ENCODE measurements around the gene MADCAM1.
A peak's percentile ranks its signal among the peaks of the same experiment; 100 is the strongest.
"Not testable (repeated sequence)": the region's sequence is repeated elsewhere in the genome, so short reads cannot be mapped to it uniquely, and the experiment has no call there.

The MADCAM1 gene

DNA sequence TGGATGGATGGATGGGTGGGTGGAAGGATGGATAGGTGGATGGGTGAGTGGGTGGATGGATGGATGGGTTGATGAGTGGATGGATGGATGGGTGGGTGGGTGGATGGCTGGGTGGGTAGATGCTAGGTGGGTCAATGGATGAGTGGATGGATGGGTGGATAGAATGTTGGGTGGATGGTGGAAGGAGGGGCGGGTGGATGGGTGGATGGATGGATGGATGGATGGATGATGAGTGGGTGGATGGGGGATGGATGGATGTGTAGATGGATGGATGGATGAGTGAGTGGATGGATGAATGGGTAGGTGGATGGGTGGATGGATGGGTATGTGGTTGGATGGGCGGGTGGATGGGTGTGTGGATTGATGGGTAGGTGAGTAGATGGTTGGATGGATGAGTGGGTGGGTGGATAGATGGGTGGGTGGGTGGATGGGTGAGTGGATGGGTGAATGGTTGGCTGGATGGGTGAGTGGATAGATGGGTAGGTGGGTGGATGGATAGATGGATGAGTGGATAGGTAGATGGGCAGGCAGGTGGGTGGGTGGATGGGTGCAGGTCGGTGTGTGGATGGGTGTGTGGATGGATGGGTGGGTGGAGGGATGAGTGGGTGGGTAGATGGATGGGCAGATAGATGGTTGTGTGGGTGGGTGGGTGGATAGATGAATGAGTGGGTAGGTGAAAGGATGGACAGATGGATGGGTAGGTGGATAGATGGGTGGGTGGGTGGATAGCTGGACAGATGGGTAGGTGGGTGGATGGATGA is 31.1 kb upstream of the MADCAM1 start:
- DNase-seq (ENCODE audit: low spot score): no peak

DNA sequence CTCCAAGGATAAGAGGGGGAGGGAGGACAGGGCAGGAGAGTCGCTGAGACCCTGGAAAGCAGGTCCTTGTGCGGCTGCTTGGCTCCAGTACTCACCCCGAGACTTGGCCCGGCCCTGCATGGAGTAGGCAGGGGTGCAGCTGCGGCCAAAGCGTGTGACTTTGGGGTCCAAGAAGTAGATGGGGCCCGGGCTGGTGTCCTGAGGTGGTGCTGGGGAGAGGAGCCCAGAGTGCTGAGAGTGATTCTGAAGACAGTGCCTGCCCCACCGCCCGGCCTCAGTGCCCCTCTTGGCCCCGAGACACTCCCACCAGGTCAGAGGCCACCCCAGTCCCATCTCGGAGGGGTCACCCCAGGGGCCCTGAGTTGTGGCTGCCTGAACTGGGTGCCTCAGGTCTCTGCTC is 28.7 kb upstream of the MADCAM1 start:
- no peak for DNase-seq (ENCODE audit: low spot score)

DNA sequence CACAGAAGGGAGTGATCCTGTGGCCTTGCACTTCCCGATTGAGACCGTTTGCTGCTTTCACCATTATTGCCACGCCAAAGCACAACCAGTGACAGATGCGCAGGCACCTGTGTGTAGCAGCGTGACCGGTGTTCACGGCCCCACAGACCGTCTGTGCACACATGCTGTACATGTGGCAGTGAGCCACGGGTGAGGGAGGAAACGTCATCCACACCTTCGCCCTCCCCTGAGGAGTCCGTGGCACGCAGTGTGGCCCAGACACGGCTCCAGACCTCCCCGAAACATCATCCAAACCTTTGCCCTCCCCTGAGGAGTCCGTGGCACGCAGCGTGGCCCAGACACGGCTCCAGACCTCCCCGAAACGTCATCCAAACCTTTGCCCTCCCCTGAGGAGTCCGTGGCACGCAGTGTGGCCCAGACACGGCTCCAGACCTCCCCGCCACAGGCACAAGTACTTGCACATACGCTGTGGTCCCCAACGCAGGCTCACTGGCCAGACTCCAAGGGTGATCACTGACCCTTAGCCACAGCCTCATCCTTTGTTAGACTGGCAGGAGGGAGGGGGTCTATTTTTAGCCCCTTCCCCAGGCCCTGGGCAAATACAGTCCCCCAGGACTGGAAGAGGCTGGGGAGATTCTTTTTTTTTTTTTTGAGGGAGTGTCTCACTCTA is 27.6 kb upstream of the MADCAM1 start:
- no peak for DNase-seq (ENCODE audit: low spot score)

DNA sequence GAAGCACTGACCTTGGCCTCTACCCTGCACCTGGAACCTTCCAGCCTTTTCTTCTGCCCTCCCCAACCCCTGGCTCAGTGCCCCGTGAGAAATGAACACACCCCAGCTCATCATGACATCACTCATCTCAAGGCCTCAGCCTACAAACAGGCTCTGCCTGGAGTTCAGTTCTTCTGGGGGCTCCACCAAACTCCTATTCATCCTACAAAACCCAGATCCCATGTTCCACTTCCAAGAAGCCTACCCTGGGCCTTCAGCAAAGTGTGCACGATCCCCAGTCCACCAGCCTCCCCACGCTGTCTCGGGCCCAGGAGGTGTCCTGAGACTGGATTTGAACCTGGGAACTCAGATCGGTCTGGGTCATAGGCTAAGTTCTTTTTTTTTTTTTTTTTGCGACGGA is 26.5 kb upstream of the MADCAM1 start:
- no peak for DNase-seq (ENCODE audit: low spot score)

DNA sequence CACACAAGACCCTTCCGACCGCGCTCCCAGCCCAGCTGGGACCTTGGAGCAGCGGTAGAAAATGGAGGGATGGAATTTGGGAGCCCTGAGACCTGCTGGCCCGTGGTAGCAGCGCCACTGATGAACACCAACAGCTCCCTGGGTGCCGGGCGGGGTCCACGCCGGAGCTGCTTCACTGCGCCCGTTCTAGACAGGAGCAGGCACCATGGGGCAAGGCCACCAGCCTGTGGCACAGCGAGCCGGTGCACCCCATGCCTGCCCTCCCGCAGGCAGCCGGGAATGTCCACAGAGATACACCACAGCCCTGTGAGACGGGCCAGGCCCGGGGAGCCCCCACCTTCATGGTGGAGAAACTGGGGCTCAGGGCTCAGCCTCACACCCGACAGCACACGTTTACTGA is 25.6 kb upstream of the MADCAM1 start:
- DNase-seq (ENCODE audit: low spot score): no peak

DNA sequence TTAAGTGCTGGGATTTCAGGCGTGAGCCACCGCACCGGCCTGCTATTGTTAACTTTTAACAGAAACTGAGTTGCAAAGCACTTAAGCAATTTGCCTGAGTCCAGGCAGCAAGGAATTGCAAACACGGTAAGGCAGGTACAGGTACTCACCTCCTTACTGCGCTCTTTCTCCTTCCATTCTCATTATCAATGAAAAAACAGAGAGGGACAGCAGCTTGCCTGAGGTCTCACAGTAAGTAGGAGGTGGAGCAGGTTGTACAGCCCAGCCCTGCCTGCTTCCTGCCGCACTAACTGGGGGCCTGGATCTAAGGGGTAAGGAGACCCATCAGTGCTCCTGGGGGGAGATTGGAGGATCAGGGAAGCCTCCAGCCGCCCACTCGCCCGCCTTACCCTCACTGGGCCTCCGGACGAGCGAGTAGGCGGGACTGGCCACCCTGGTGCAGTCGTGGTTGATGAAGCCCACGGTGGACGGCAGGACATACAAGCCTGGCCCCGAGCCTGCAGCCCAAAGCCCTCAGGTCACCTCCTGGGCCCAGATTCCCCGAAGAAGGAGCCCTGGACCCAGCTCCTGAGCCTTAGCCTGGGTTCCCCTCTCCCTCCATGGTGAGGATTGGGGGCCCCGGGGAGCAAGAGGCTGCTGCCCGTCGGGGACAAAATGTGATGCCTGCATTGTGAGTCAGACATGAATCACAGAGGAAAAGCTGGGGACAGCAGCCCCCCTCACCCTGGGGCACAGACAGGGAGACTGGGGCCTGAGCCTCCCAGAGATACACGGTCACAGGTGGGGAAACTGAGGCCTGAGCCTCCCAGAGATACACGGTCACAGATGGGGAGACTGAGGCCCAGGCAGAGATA is 24.1 kb upstream of the MADCAM1 start:
- DNase-seq (ENCODE audit: low spot score): no peak

DNA sequence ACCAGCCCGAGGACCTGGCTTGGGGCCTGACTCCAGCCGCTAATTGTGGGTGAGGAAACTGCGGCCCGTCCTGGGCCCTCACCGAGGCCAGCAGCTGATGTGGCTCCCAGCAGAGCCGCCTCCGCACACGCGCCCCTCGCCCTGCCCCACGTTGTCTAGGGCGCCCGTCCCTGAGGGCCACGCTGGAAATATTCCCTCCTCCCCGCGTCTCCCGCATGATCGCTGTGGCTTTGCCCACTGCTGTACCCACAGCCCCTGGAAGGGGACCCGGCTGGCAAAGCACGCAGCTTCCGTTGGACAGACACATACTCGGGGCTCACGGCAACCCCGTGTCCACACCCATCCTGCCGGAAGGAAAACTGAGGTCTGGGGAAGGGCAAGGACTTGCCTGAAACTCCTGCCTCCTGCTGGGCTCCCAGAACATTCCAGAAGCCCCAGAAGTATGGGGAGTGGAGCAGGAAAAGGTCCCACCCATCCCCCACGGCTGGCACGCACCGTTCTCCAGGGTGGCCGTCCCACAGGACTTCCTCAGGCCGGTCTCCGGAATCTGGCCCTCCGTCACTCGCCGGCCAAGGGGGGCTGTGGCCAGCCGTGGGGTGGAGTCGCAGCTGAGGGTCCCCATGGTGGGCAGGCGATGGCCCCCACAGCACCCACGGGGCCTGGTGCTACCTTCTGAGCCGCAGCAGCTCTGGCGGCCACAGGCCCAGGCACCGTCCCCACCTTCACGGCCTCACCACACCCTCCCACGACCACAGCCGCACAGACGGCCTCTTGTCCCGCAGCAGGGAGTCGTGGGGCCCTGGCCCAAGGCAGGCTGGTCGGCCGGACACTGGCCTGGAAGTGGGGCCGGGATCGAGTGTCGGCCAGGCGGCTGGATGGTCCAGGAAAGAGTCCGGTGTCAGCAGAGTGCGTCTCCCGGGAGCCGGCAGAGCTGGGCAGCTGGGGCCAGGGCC is 21.9 kb upstream of the MADCAM1 start:
- DNase-seq (ENCODE audit: low spot score): no peak

DNA sequence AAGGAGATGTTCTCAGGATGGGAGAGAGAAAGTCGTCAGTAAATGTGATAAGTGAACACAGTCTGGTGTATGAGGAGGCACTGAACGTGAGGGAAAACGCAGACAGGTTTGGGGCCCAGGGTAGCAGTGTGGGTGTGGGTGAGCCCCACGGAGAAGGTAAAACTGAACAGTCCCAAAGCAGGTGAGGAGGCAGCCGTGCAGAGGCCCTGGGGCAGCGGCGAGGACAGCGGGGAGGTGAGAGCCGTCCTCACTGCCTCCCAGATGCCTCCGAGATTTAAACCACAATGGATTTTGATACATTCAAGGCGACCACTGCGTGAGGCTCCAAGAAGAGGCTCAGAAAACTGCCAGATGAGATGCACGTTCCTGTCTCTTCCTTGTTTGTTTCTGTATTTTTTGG is 20.9 kb upstream of the MADCAM1 start:
- DNase-seq (ENCODE audit: low spot score): no peak

DNA sequence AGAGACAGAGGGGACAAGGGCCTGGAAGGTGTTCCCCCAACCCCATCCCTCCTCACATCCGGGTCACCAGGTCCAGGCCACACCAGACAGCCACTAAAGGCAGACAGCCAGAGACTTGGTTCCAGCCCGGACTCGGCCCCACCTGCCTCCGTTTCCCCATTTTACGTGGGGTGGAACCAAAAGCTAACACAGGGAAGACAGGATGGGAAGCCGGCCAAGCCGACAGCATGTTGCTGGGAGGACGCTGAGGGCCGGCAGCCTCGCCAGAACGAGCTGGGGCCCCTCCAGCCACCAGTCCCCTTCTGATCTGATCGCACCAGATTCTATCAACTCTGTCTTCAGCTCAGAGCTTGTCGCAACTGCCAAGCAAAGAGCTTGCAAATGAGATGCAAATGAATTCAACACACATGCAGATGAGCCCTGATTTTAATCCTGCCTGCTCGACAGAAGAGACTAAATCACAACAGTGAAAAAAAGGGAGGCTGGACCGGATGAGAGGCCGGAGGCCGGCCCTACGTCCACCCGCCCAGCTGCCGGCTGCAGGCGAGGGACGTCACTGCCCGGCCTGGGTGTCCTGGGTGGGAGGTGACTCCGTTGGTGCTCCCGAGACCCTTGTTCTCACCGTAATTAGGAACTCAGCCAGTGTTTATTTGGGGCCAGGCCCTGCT is 17.9 kb upstream of the MADCAM1 start:
- DNase-seq (ENCODE audit: low spot score): no peak

DNA sequence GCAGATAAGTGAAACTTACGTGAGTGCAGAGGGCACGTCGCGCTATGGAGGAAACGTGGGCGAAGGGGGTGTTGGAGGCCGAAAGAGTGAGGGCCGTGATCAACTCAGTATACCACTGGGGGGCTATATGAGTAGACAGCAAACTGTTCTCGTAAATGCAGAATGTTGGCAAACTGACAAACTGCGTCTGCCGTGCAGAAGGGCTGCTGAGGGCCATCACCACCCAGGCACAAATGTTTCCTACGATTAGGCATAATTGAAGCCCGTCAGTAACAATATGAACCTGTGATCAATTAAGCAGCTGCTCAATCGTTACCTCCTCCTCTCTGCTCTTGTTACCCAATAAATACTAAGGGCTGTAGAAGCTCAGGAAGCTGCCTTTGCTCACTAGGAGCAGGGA is 17.3 kb upstream of the MADCAM1 start:
- no peak for DNase-seq (ENCODE audit: low spot score)

DNA sequence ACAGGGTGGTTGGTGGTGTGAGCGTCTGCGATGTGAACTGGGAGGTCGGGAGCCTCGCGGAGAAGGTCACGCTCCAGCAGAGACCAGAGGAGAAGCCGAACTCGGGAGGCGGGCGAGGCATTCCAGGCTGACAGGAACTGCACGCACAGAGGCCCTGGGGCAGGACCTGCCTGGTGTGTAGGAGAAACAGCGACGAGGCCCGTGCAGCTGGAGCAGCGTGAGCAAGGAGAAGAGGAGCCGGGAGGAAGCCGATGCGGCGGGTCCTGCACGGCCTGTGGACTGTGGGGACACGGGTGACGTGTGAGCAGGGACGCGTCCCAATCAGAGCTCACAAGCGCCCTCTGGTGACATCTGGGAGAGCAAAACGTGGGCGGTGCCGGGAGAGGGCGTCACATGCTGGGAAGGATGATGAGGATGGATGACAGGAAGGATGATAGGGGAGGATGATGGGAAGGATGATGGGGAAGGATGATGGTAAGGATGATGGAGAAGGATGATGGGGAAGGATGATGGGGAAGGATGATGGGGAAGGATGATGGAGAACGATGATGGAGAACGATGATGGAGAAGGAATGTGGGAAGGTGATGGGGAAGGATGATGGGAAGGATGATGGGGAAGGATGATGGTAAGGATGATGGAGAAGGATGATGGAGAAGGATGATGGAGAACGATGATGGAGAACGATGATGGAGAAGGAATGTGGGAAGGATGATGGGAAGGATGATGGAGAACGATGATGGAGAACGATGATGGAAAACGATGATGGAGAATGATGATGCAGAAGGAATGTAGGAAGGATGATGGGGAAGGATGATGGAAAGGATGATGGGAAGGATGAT is 16.1 kb upstream of the MADCAM1 start:
- peak; percentile 60 for DNase-seq (ENCODE audit: low spot score)

DNA sequence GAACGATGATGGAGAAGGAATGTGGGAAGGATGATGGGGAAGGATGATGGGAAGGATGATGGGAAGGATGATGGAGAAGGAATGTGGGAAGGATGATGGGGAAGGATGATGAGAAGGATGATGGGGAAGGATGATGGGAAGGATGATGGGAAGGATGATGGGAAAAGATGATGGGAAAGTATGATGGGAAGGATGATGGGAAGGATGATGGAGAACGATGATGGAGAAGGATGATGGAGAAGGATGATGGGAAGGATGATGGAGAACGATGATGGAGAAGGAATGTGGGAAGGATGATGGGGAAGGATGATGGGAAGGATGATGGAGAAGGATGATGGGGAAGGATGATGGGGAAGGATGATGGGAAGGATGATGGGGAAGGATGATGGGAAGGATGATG is 15.2 kb upstream of the MADCAM1 start:
- not testable (repeated sequence) for DNase-seq (ENCODE audit: low spot score)

DNA sequence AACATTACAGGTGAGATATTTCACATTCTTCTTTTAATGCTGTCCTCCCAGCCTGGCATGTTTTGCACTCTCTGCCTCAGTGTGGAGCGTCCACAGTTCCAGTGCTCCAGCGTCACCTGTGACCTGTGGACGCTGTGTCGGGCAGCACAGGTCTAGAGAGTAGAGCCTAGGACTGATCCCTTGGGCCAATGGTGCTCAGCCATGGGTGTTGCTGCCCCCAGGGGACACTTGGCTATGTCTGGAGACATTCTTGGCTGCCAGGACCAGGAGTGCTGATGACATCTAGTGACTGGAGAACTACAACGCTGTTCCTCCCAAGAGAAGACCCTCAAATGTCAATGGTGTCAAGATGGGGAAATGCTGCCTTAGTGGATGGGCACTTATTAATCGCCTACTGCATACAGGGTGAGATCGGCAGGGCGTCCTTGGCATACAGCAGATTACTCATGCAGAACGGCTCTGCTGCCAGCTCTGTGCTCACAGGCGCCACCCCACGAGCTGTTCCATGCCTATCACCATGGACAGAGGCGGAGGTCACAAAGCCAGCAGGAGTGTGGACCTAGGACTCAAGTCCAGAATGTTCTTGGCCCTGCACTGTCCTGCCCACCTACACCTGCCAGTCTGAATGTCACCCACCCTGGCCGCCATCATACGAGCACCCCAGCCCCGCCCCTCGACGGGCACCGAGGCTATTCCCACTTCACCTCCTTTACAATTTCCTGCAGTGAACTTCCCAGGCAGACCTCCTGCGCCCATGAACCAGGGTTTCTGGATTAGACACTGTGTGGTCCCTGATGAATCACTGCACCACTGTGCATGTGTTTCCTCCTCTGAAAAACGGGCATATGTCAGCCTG is 13.9 kb upstream of the MADCAM1 start:
- DNase-seq (ENCODE audit: low spot score): no peak

DNA sequence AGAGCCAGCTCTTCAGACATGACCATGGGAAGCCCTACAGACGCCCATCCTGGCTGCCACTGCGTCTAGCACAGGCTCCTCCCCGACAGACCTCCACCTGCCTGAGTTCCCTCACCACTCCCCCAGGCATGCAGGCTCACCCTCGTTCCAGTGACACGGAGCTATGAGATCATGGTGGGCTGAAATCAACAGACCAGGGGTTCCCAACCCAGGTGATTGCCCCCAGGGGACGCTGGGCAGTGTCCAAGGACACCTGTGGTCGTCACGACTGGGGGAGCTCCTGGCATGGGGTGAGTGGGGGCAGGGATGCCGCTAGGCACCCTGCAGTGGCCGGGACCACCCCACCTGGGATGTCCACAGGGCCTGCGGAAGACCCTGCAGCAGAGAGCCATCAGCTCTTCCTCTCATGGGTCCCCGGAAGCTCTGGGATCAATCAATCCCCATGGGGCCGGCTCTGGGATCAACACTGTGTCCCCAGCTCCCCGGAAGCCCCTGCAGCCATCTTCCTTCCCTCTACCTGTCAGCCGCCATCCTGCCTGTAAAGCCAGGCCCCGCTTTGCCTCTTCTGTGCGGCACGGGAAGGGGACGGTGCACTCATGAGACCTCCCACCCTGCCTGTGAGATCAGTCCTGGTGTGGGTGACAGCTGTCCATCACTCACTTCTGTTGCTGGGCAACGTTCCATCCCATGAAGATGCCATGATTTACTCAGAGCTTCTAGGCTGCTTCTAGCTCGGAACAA is 12.8 kb upstream of the MADCAM1 start:
- DNase-seq (ENCODE audit: low spot score): no peak

DNA sequence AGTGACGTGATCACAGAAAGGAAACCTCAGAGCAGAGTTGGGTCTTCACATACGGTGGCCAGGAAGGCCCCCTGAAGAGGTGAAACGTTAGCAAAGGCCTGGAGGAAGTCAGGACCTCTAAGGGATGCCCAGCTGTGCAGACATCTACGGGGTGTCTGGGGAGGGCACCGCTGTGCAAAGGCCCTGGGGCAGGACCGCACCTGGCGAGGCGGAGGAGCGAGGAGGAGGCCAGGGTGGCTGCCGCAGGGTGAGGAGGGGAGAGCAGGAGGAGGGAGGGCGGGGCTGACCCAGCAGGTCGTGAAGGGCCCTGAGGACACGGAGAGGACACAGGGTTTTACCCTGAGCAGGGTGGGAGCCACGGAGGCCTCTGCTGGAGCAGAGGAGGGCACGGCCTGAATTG is 11.8 kb upstream of the MADCAM1 start:
- no peak for DNase-seq (ENCODE audit: low spot score)

DNA sequence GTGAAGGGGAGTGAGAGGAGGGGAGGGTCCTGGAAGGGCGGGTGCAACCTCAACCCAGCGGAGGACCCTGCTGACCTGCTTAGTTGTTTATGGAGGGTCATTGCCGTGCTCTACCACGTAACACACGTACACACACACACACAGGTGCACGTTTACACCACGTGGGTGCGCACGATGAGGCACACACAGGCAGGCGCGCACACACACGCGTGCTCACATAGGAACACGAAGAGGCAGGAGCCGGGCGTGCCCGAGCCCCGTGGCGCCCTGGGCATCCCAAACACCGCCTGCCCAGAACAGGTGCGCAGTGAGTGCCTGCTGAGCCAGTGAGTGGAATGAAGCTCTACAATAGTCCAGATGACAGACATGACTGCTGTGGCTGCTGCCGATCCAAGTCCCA is 11.2 kb upstream of the MADCAM1 start:
- no peak for DNase-seq (ENCODE audit: low spot score)

DNA sequence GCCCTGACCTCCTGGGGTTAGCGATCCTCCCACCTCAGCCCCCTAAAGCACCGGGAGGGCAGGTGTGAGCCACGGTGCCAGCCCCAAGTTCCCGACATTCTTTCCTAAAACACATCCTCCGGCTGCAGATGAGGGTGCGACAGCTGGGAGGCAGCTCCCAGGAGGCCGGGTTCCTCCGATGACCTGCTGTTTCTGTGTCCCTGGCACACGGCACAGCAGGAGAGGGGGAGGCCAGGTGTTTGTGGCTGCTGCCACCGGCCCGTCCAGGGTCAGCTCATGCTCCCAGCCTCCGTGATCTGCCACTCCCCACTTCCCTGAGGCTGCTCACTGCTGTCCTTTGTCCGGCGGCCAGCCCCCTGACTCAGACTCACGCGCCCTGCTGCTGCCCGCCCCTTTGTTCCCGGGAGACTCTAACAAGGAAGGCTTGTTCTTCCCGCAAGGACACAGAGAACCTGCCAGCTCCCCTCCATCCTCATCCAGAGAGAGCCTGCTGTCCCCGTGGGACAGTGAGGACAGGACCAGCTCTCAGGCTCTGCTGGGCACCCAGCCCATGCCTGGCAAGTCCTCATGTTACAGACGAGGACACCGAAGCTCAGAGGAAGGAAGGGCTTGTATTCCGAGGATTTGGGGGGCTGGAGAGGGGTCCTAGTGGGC is 10.6 kb upstream of the MADCAM1 start:
- DNase-seq (ENCODE audit: low spot score): no peak

Measured in cerebellar cortex (tissue), 1 donor.